Thyroid gland (tissue), 4 donors: ENCODE data around the gene UNC13A.

ENCODE experiments used
- CTCF ChIP-seq, 6 experiments: fragments of 200-600 bp in 3 of 6; fragments of 450-650 bp in 3 of 6; sonication (generic) in 3 of 6; IDR thresholded peaks; one replicate each; pipeline ENCODE4 v1.5.1; 2016 to 2019; ENCODE audit warnings: antibody characterized with exemption in 6 of 6, mild to moderate bottlenecking in 2 of 6, inconsistent platforms in 1 of 6, moderate library complexity in 1 of 6
- POLR2A ChIP-seq, 2 donors: fragments of 450-650 bp; IDR thresholded peaks; one replicate each; pipeline ENCODE4 v1.6.1; 2017; ENCODE audit warnings: antibody characterized with exemption in 2 of 2, mild to moderate bottlenecking in 2 of 2, moderate library complexity in 1 of 2

GRCh38 chr19:17735410-17735809, 47.3 kb upstream of the UNC13A start:
- TF ChIP-seq CTCF (IDR thresholded peaks at IDR 0.05) (no peak), POLR2A (IDR thresholded peaks at IDR 0.05) (no peak)
